ENCODE results near the gene LRTM1.

The LRTM1 gene

GRCh38 chr3:54939557-54940300, 11.9 kb upstream of the LRTM1 start:
- Histone ChIP-seq H3K4me1 (ENCODE audit: control insufficient read depth, insufficient read depth, low read length) (no peaks in the 10 kb centered on the region), H3K27me3 (ENCODE audit: control insufficient read depth, insufficient read depth, low read length) (no peaks in the 10 kb centered on the region), H3K36me3 (ENCODE audit: insufficient read depth, low read length) (no peaks in the 10 kb centered on the region), H3K4me3 (ENCODE audit: low read length) (no peak overlapping the region), H3K9me3 (replicated peaks; ENCODE audit: low read length) (no peaks in the 10 kb centered on the region), H3K4me2 (ENCODE audit: low read length) (no peak overlapping the region), H3K9ac (ENCODE audit: low read depth, low read length) (no peak overlapping the region)

DNA sequence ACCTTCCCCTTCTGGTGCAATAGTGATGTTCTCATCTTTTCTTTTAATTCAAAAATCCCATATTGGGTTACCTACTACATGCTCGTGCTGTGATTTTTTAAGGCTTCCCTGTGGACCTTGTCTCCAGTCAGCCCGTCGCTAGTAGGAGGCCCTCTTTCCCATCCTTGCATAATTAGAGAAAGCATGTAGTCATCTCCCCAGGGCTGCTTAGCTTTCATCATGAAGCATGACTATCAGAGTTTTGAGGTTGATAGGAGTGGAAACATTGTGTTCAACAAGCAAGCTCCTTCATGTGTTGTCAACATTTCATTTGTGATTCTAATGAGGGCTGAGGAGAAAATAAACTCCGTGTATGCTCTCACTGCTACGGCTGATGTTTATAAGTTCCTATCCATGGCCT, 8.7 kb upstream of the LRTM1 start:
- Histone ChIP-seq H3K4me1 (ENCODE audit: control insufficient read depth, insufficient read depth, low read length) (no peaks in the 10 kb centered on the region), H3K4me2 (ENCODE audit: low read length) (no peak overlapping the region), H3K4me3 (ENCODE audit: low read length) (no peak overlapping the region), H3K36me3 (ENCODE audit: insufficient read depth, low read length) (no peaks in the 10 kb centered on the region), H3K27me3 (ENCODE audit: control insufficient read depth, insufficient read depth, low read length) (no peaks in the 10 kb centered on the region), H3K9ac (ENCODE audit: low read depth, low read length) (no peak overlapping the region), H3K9me3 (replicated peaks; ENCODE audit: low read length) (no peaks in the 10 kb centered on the region)

- Histone ChIP-seq H3K9me3 (replicated peaks; ENCODE audit: low read length) (no peaks in the 10 kb centered on the region), H3K9ac (ENCODE audit: low read depth, low read length) (no peak overlapping the region), H3K4me2 (ENCODE audit: low read length) (no peak overlapping the region), H3K4me3 (ENCODE audit: low read length) (no peak overlapping the region), H3K36me3 (ENCODE audit: insufficient read depth, low read length) (no peaks in the 10 kb centered on the region), H3K4me1 (ENCODE audit: control insufficient read depth, insufficient read depth, low read length) (no peaks in the 10 kb centered on the region), H3K27me3 (ENCODE audit: control insufficient read depth, insufficient read depth, low read length) (no peaks in the 10 kb centered on the region)
These were observed 8.0 kb upstream of the LRTM1 start for GRCh38 chr3:54935869-54936268.

DNA sequence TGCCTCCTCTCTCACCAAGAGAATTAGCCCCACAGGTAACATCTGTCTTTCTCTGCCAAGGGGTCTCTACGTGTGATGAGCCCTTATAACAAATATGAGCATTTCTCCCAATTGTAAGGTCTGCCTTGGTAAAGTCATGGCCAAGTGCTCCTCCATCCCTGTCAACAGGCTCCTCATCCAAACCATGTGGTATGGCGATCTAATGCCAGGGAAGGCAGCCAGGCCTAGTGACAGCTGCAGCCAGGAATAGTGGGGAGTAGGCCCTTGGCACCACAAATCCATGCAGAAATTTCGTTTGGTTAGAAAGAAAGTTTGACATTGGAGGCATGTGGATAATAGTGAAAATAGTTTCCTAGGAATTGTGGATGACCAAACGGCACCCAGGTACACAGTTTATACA, 4.7 kb upstream of the LRTM1 start:
- no peaks in the 10 kb centered on the region for H3K4me1 ChIP-seq (ENCODE audit: control insufficient read depth, insufficient read depth, low read length)
- H3K4me3 ChIP-seq (ENCODE audit: low read length), result no peak overlapping the region
- H3K27me3 ChIP-seq (ENCODE audit: control insufficient read depth, insufficient read depth, low read length), result no peaks in the 10 kb centered on the region
- no peak overlapping the region for H3K4me2 ChIP-seq (ENCODE audit: low read length)
- H3K9me3 ChIP-seq (replicated peaks; ENCODE audit: low read length), result no peaks in the 10 kb centered on the region
- H3K9ac ChIP-seq (ENCODE audit: low read depth, low read length), result no peak overlapping the region
- H3K36me3 ChIP-seq (ENCODE audit: insufficient read depth, low read length), result no peaks in the 10 kb centered on the region

DNA sequence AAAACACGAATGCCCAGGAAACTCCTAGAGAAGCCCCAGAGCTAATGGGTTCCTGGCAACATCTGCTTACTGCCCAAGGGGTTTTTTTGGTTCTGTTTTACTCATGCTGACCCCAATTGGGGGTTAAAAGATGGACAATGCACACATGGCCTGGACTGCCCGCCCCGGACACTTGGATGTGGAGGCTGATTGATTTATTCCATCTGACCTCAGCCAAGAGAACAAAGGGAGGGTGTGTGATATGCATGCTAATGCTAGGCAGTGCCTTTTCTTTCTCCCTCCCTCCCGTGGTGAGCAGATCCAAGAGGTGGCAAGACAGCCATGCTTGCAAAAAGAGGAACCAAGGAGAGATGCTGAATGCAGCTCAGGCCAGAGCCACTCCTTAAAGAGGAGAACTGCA, 3.3 kb upstream of the LRTM1 start:
- H3K4me1 ChIP-seq (ENCODE audit: control insufficient read depth, insufficient read depth, low read length), result no peaks in the 10 kb centered on the region
- H3K27me3 ChIP-seq (ENCODE audit: control insufficient read depth, insufficient read depth, low read length), result no peaks in the 10 kb centered on the region
- H3K9ac ChIP-seq (ENCODE audit: low read depth, low read length), result no peak overlapping the region
- H3K9me3 ChIP-seq (replicated peaks; ENCODE audit: low read length), result no peaks in the 10 kb centered on the region
- H3K36me3 ChIP-seq (ENCODE audit: insufficient read depth, low read length), result no peaks in the 10 kb centered on the region
- no peak overlapping the region for H3K4me2 ChIP-seq (ENCODE audit: low read length)
- H3K4me3 ChIP-seq (ENCODE audit: low read length), result no peak overlapping the region

GRCh38 chr3:54918516-54918915, 9.3 kb downstream of the LRTM1 start:
- Histone ChIP-seq H3K36me3 (ENCODE audit: insufficient read depth, low read length) (no peaks in the 10 kb centered on the region), H3K9ac (ENCODE audit: low read depth, low read length) (no peak overlapping the region), H3K9me3 (replicated peaks; ENCODE audit: low read length) (no peaks in the 10 kb centered on the region), H3K4me1 (ENCODE audit: control insufficient read depth, insufficient read depth, low read length) (peaks cover 5% of the 10 kb centered on the region), H3K27me3 (ENCODE audit: control insufficient read depth, insufficient read depth, low read length) (no peaks in the 10 kb centered on the region), H3K4me3 (ENCODE audit: low read length) (no peak overlapping the region), H3K4me2 (ENCODE audit: low read length) (no peak overlapping the region)

GRCh38 chr3:54917862-54918261, 10.0 kb downstream of the LRTM1 start:
- Histone ChIP-seq H3K4me3 (ENCODE audit: low read length) (no peak overlapping the region), H3K27me3 (ENCODE audit: control insufficient read depth, insufficient read depth, low read length) (no peaks in the 10 kb centered on the region), H3K4me2 (ENCODE audit: low read length) (no peak overlapping the region), H3K9ac (ENCODE audit: low read depth, low read length) (no peak overlapping the region), H3K36me3 (ENCODE audit: insufficient read depth, low read length) (no peaks in the 10 kb centered on the region), H3K4me1 (ENCODE audit: control insufficient read depth, insufficient read depth, low read length) (peaks cover 5% of the 10 kb centered on the region), H3K9me3 (replicated peaks; ENCODE audit: low read length) (no peaks in the 10 kb centered on the region)

GRCh38 chr3:54917174-54917573, 10.7 kb downstream of the LRTM1 start:
- no peaks in the 10 kb centered on the region for H3K27me3 ChIP-seq (ENCODE audit: control insufficient read depth, insufficient read depth, low read length)
- no peaks in the 10 kb centered on the region for H3K9me3 ChIP-seq (replicated peaks; ENCODE audit: low read length)
- H3K4me1 ChIP-seq (ENCODE audit: control insufficient read depth, insufficient read depth, low read length), result peaks cover 5% of the 10 kb centered on the region
- H3K36me3 ChIP-seq (ENCODE audit: insufficient read depth, low read length), result no peaks in the 10 kb centered on the region
- no peak overlapping the region for H3K9ac ChIP-seq (ENCODE audit: low read depth, low read length)
- no peak overlapping the region for H3K4me3 ChIP-seq (ENCODE audit: low read length)
- no peak overlapping the region for H3K4me2 ChIP-seq (ENCODE audit: low read length)

DNA sequence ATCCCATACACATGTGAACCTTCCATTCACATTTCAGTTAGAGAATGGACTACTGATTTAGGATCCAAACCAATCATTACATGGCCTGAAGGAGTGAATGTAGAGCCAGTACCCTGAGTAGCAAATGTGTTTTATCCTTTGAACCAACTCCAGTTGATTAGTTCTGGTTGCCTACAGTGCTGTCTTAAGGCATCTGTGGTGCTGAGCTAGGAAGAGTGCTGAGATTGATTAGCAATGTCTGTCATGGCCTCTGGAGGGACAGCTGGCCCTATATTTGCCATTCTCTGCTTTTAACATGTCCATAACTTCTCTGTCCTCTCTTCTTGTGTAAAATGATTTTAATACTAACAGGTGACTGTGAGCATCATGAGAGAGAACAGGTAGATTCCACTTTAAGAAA, 11.1 kb downstream of the LRTM1 start:
- Histone ChIP-seq H3K9ac (ENCODE audit: low read depth, low read length) (no peak overlapping the region), H3K4me3 (ENCODE audit: low read length) (no peak overlapping the region), H3K4me2 (ENCODE audit: low read length) (no peak overlapping the region), H3K27me3 (ENCODE audit: control insufficient read depth, insufficient read depth, low read length) (no peaks in the 10 kb centered on the region), H3K36me3 (ENCODE audit: insufficient read depth, low read length) (no peaks in the 10 kb centered on the region), H3K4me1 (ENCODE audit: control insufficient read depth, insufficient read depth, low read length) (peaks cover 5% of the 10 kb centered on the region), H3K9me3 (replicated peaks; ENCODE audit: low read length) (no peaks in the 10 kb centered on the region)

- Histone ChIP-seq H3K36me3 (ENCODE audit: insufficient read depth, low read length) (no peaks in the 10 kb centered on the region), H3K9me3 (replicated peaks; ENCODE audit: low read length) (no peaks in the 10 kb centered on the region), H3K4me3 (ENCODE audit: low read length) (no peak overlapping the region), H3K27me3 (ENCODE audit: control insufficient read depth, insufficient read depth, low read length) (no peaks in the 10 kb centered on the region), H3K4me1 (ENCODE audit: control insufficient read depth, insufficient read depth, low read length) (peaks cover 5% of the 10 kb centered on the region), H3K9ac (ENCODE audit: low read depth, low read length) (no peak overlapping the region), H3K4me2 (ENCODE audit: low read length) (no peak overlapping the region)
These were observed 11.9 kb downstream of the LRTM1 start for GRCh38 chr3:54915976-54916375.

DNA sequence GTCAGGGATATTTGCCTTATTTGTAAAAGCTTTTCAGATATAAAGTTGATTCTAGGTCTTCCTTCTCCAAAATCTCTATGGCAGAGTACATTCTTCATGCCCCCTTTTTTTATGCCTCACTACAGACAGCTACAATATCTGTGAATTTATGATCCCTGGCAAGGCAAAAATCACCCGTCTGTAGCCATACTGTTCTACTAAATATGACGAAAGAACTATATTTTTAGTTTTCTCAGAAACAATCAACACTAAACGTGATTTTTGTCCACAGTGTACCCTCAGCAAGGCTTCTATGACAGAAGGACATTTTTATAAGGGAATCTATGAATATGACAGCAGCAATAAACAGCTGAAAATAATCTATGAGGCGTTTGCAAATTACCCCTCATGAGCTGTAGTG, 12.7 kb downstream of the LRTM1 start:
- H3K9me3 ChIP-seq (replicated peaks; ENCODE audit: low read length), result no peaks in the 10 kb centered on the region
- H3K9ac ChIP-seq (ENCODE audit: low read depth, low read length), result no peak overlapping the region
- peaks cover 5% of the 10 kb centered on the region for H3K4me1 ChIP-seq (ENCODE audit: control insufficient read depth, insufficient read depth, low read length)
- no peak overlapping the region for H3K4me3 ChIP-seq (ENCODE audit: low read length)
- no peak overlapping the region for H3K4me2 ChIP-seq (ENCODE audit: low read length)
- H3K36me3 ChIP-seq (ENCODE audit: insufficient read depth, low read length), result no peaks in the 10 kb centered on the region
- H3K27me3 ChIP-seq (ENCODE audit: control insufficient read depth, insufficient read depth, low read length), result no peaks in the 10 kb centered on the region

DNA sequence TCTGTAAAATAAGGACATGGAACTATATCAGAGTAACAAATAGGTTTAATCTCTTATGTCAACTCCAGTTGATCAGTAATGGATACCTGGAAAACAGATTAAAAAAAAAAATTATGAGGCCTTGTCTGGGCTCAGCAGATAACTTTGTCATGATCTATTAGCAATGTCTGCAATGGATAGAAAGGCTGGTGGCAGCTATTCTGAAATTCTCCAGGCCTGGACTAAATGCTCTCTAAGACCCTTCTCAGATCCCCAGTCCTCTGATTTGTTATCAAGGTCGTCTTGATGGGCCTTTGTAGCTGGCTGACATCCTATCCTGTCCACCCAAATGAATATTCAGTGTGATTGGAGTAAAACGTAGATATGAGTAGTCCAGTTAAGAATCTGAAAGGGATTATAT, 13.7 kb downstream of the LRTM1 start:
- H3K36me3 ChIP-seq (ENCODE audit: insufficient read depth, low read length), result no peaks in the 10 kb centered on the region
- peaks cover 5% of the 10 kb centered on the region for H3K4me1 ChIP-seq (ENCODE audit: control insufficient read depth, insufficient read depth, low read length)
- no peak overlapping the region for H3K4me3 ChIP-seq (ENCODE audit: low read length)
- no peak overlapping the region for H3K4me2 ChIP-seq (ENCODE audit: low read length)
- no peaks in the 10 kb centered on the region for H3K9me3 ChIP-seq (replicated peaks; ENCODE audit: low read length)
- H3K9ac ChIP-seq (ENCODE audit: low read depth, low read length), result no peak overlapping the region
- H3K27me3 ChIP-seq (ENCODE audit: control insufficient read depth, insufficient read depth, low read length), result no peaks in the 10 kb centered on the region

All from skeletal muscle satellite cell (primary cell).